Liver (tissue), 9 donors: Measurements from ENCODE around the gene GREB1. TPM values are rescaled to one million over a fixed set of nuclear protein-coding genes. Genes with fewer than 3 reads are reported as not detected.

Experiments used
- DNase-seq: peaks from one replicate; pipeline ENCODE4 v3.0.0-alpha.2; 2017; ENCODE audit warnings: low spot score
- H3K27ac ChIP-seq, 2 donors: one replicate each; pipeline ENCODE4 v1.7.0; 2013; ENCODE audit warnings: inconsistent platforms in 2 of 2, low read length in 2 of 2, control low read depth in 1 of 2, low read depth in 1 of 2, mild to moderate bottlenecking in 1 of 2
- H3K27me3 ChIP-seq, 4 donors: one replicate each; pipeline versions ENCODE4 v1.6.1 to v1.7.0; 2013; ENCODE audit warnings: low read length in 3 of 4, inconsistent platforms in 1 of 4, mild to moderate bottlenecking in 1 of 4, moderate library complexity in 1 of 4; ENCODE audit not compliant: control insufficient read depth in 4 of 4, insufficient read depth in 4 of 4
- H3K36me3 ChIP-seq, 4 donors: one replicate each; pipeline versions ENCODE4 v1.6.1 to v1.7.0; 2013; ENCODE audit warnings: low read length in 3 of 4, mild to moderate bottlenecking in 3 of 4, low read depth in 1 of 4, moderate library complexity in 1 of 4; ENCODE audit not compliant: control insufficient read depth in 4 of 4, insufficient read depth in 3 of 4
- H3K4me1 ChIP-seq, 4 donors: one replicate each; pipeline versions ENCODE4 v1.6.1 to v1.7.0; 2013; ENCODE audit warnings: low read length in 3 of 4, mild to moderate bottlenecking in 3 of 4, moderate library complexity in 1 of 4; ENCODE audit not compliant: control insufficient read depth in 4 of 4, insufficient read depth in 4 of 4
- H3K4me3 ChIP-seq, 3 donors: one replicate each; pipeline versions ENCODE4 v1.6.1 to v1.7.0; 2013; ENCODE audit warnings: low read length in 3 of 3, control low read depth in 1 of 3, low read depth in 1 of 3, mild to moderate bottlenecking in 1 of 3
- H3K9ac ChIP-seq, 2 donors: one replicate each; pipeline ENCODE4 v1.7.0; 2013; ENCODE audit warnings: low read length in 2 of 2, mild to moderate bottlenecking in 2 of 2, moderate library complexity in 2 of 2, control low read depth in 1 of 2, low read depth in 1 of 2
- H3K9me3 ChIP-seq, 4 donors: one replicate each; pipeline versions ENCODE4 v1.6.1 to v1.7.0; 2013; ENCODE audit warnings: low read length in 3 of 4; ENCODE audit not compliant: control insufficient read depth in 4 of 4
- CTCF ChIP-seq: fragments of 150-350 bp; IDR thresholded peaks from 2 replicates; pipeline ENCODE4 v1.5.1; 2017; ENCODE audit warnings: improper control_type of control experiment, low read depth, low read length; ENCODE audit not compliant: missing input control
- EGR1 ChIP-seq, 2 donors: IDR thresholded peaks; 2 replicates each; pipeline ENCODE4 v1.6.1; 2016 to 2018; ENCODE audit warnings: antibody characterized with exemption in 2 of 2, low read depth in 2 of 2
- FOXA1 ChIP-seq: IDR thresholded peaks from 2 replicates; pipeline ENCODE4 v1.6.1; 2016; ENCODE audit warnings: antibody characterized with exemption
- FOXA2 ChIP-seq: IDR thresholded peaks from 2 replicates; pipeline ENCODE4 v1.6.1; 2016; ENCODE audit warnings: antibody characterized with exemption
- GABPA ChIP-seq, 2 donors: IDR thresholded peaks in 1 of 2; conservative IDR thresholded peaks in 1 of 2; 2 replicates each; pipeline ENCODE4 v1.6.1; 2016; ENCODE audit warnings: antibody characterized with exemption in 2 of 2, mild to moderate bottlenecking in 1 of 2, moderate library complexity in 1 of 2
- HNF4G ChIP-seq: IDR thresholded peaks from 2 replicates; pipeline ENCODE4 v1.6.1; 2016; ENCODE audit warnings: antibody characterized with exemption
- JUND ChIP-seq, 2 donors: IDR thresholded peaks; 2 replicates each; pipeline ENCODE4 v1.6.1; 2016; ENCODE audit warnings: antibody characterized with exemption in 2 of 2
- MAX ChIP-seq: IDR thresholded peaks from 2 replicates; pipeline ENCODE4 v1.6.1; 2016; ENCODE audit warnings: antibody characterized with exemption
- NR2F2 ChIP-seq: IDR thresholded peaks from 2 replicates; pipeline ENCODE4 v1.6.1; 2016; ENCODE audit warnings: antibody characterized with exemption
- RAD21 ChIP-seq, 2 donors: IDR thresholded peaks; 2 replicates each; pipeline ENCODE4 v1.6.1; 2016; ENCODE audit warnings: antibody characterized with exemption in 2 of 2, mild to moderate bottlenecking in 2 of 2
- REST ChIP-seq: IDR thresholded peaks from 2 replicates; pipeline ENCODE4 v1.6.1; 2016; ENCODE audit warnings: antibody characterized with exemption, mild to moderate bottlenecking
- RXRA ChIP-seq, 2 donors: IDR thresholded peaks; 2 replicates each; pipeline ENCODE4 v1.6.1; 2017 to 2018; ENCODE audit warnings: antibody characterized with exemption in 2 of 2, mild to moderate bottlenecking in 1 of 2
- SP1 ChIP-seq: IDR thresholded peaks from 2 replicates; pipeline ENCODE4 v1.6.1; 2018; ENCODE audit warnings: antibody characterized with exemption, mild to moderate bottlenecking
- ZBTB33 ChIP-seq: IDR thresholded peaks from 2 replicates; pipeline ENCODE4 v1.6.1; 2016; ENCODE audit warnings: antibody characterized with exemption
- WGBS: extraction: QIAGEN DNeasy Blood & Tissue Kit; methylation state at CpG from one replicate; pipeline ENCODE4 v1.1.7; 2013; 5-methylcytosine and 5-hydroxymethylcytosine counted together
- polyA plus RNA-seq, 2 donors: library from polyadenylated mRNA; stranded (reverse) in 1 of 2; unstranded in 1 of 2; fragments of 200-250 nt in 1 of 2; fragments of >200 nt in 1 of 2; fragmentation: Nextera tagmentation in 1 of 2; extraction: Ambion mirVana in 1 of 2; gene quantifications; one replicate each; pipeline versions ENCODE4 v1.2.1 to v1.2.3, GENCODE V29; 2013 to 2015
- total RNA-seq, 2 donors: library from RNA; depleted of rRNA; stranded (reverse); fragments of >200 nt; gene quantifications; one replicate each; pipeline ENCODE4 v1.2.3, GENCODE V29; 2014
- donor health status: healthy.
- donor health status: healthy.
- donor health status: healthy.
- donor health status: healthy.
- donor health status: healthy.

GREB1 gene
- total and polyA plus RNA-seq, 4 donors: 1.0 to 6.3 (median 3.6) TPM

GRCh38 chr2:11633923-11634478 lies 100.2 kb downstream of the GREB1 start:
- Histone ChIP-seq H3K27me3 (no peaks in the 10 kb centered on the region), H3K36me3 (peaks cover 0 to 13% (median 3%) of the 10 kb centered on the region in 4 donors), H3K27ac (no peak overlapping the region), H3K4me3 (no peak overlapping the region), H3K9ac (no peak overlapping the region), H3K4me1 (no peaks in the 10 kb centered on the region), H3K9me3 (no peaks in the 10 kb centered on the region)
- WGBS: 95% methylated on average over 28 of the region's 28 CpGs
- TF ChIP-seq FOXA1: no peak
- TF ChIP-seq ZBTB33: no peak
- no peak for TF ChIP-seq SP1
- DNase-seq: no peak

GRCh38 chr2:11634584-11634983 lies 100.7 kb downstream of the GREB1 start:
- DNase-seq: no peak
- Histone ChIP-seq H3K9ac (no peak overlapping the region), H3K4me3 (no peak overlapping the region), H3K4me1 (no peaks in the 10 kb centered on the region), H3K27me3 (no peaks in the 10 kb centered on the region), H3K27ac (no peak overlapping the region), H3K36me3 (peaks cover 0 to 17% (median 4%) of the 10 kb centered on the region in 4 donors), H3K9me3 (no peaks in the 10 kb centered on the region)
- WGBS: 94% methylated on average over 15 of the region's 15 CpGs
- TF ChIP-seq SP1: no peak
- TF ChIP-seq ZBTB33: no peak
- TF ChIP-seq REST: no peak
- no peak for TF ChIP-seq RAD21 (IDR thresholded peaks at IDR 0.05)
- no peak for TF ChIP-seq EGR1 (IDR thresholded peaks at IDR 0.05; ENCODE audit: low read depth in 2 of 2)
- TF ChIP-seq HNF4G: no peak
- no peak for TF ChIP-seq MAX
- TF ChIP-seq JUND (IDR thresholded peaks at IDR 0.05): no peak
- no peak for TF ChIP-seq CTCF
- no peak for TF ChIP-seq GABPA (IDR thresholded peaks at IDR 0.05 in 1 of 2, conservative IDR thresholded peaks at IDR 0.05 in 1 of 2)
- TF ChIP-seq RXRA (IDR thresholded peaks at IDR 0.05): no peak
- no peak for TF ChIP-seq FOXA2
- TF ChIP-seq NR2F2: no peak
